HG03060 (cell line): ENCODE results near the gene CALML6.

ENCODE experiments used
- ATAC-seq: cut with Tn5 transposase; IDR thresholded peaks from one replicate; pipeline ENCODE4 v1.9.1; 2021; ENCODE audit warnings: low read depth, moderate number of reproducible peaks; ENCODE audit not compliant: unreplicated experiment

CALML6 gene

GRCh38 chr1:1941211-1941841 is 26.3 kb downstream of the CALML6 start:
- no peak for ATAC-seq

- no peak for ATAC-seq
Observed at GRCh38 chr1:1941868-1942752, 27.1 kb downstream of the CALML6 start.

- no peak for ATAC-seq
Observed at GRCh38 chr1:1942753-1943656, 27.9 kb downstream of the CALML6 start.

GRCh38 chr1:1943834-1944570 is 28.9 kb downstream of the CALML6 start:
- ATAC-seq, result no peak

- no peak for ATAC-seq
Observed at GRCh38 chr1:1945782-1946393, 30.8 kb downstream of the CALML6 start.

GRCh38 chr1:1946540-1946939 is 31.5 kb downstream of the CALML6 start:
- ATAC-seq, result no peak

- ATAC-seq, result no peak
Observed at GRCh38 chr1:1947493-1947892, 32.4 kb downstream of the CALML6 start.

GRCh38 chr1:1948783-1949182 is 33.7 kb downstream of the CALML6 start:
- ATAC-seq, result no peak

- ATAC-seq, result no peak
Observed at GRCh38 chr1:1950940-1951339, 35.9 kb downstream of the CALML6 start.

- no peak for ATAC-seq
Observed at GRCh38 chr1:1954015-1954414, 39.0 kb downstream of the CALML6 start.

GRCh38 chr1:1954831-1955441 is 39.9 kb downstream of the CALML6 start:
- ATAC-seq, result no peak

GRCh38 chr1:1955621-1956094 is 40.6 kb downstream of the CALML6 start:
- ATAC-seq, result no peak

- no peak for ATAC-seq
Observed at GRCh38 chr1:1956101-1956500, 41.0 kb downstream of the CALML6 start.

GRCh38 chr1:1956586-1957532 is 41.8 kb downstream of the CALML6 start:
- ATAC-seq, result no peak

- no peak for ATAC-seq
Observed at GRCh38 chr1:1957533-1957961, 42.5 kb downstream of the CALML6 start.

GRCh38 chr1:1958071-1958541 is 43.0 kb downstream of the CALML6 start:
- no peak for ATAC-seq

- ATAC-seq, result no peak
Observed at GRCh38 chr1:1959459-1959839, 44.4 kb downstream of the CALML6 start.

- ATAC-seq, result no peak
Observed at GRCh38 chr1:1959840-1960479, 44.9 kb downstream of the CALML6 start.
